IgD-negative memory B cell (primary cell): ENCODE results near the gene DHRS3. TPM values are rescaled to one million over a fixed set of nuclear protein-coding genes. Genes with fewer than 3 reads are reported as not detected.

Experiments
- H3K27ac Mint-ChIP-seq, 3 donors: one replicate each; pipeline ENCODE4 v1.8.0; 2020 to 2022; ENCODE audit warnings: mild to moderate bottlenecking in 3 of 3, mixed read lengths in 3 of 3, moderate library complexity in 1 of 3
- H3K27me3 Mint-ChIP-seq: one replicate; pipeline ENCODE4 v1.8.0; 2021; ENCODE audit warnings: mixed read lengths
- H3K36me3 Mint-ChIP-seq: one replicate; pipeline ENCODE4 v1.8.0; 2020; ENCODE audit warnings: mild to moderate bottlenecking, mixed read lengths
- H3K4me1 Mint-ChIP-seq, 3 donors: one replicate each; pipeline ENCODE4 v1.8.0; 2020 to 2022; ENCODE audit warnings: mixed read lengths in 3 of 3, mild to moderate bottlenecking in 1 of 3
- H3K4me3 Mint-ChIP-seq, 4 donors: one replicate each; pipeline ENCODE4 v1.8.0; 2020 to 2022; ENCODE audit warnings: mild to moderate bottlenecking in 4 of 4, mixed read lengths in 4 of 4, moderate library complexity in 3 of 4
- H3K9me3 Mint-ChIP-seq, 3 donors: one replicate each; pipeline ENCODE4 v1.8.0; 2020 to 2021; ENCODE audit warnings: mixed read lengths in 3 of 3, mild to moderate bottlenecking in 1 of 3
- polyA plus RNA-seq: library from polyadenylated mRNA; unstranded; fragments of 300-500 nt; fragmentation: Illumina TruSeq; gene quantifications from one replicate; pipeline ENCODE4 v1.2.3, GENCODE V29; 2021

Gene DHRS3
- polyA plus RNA-seq, 1 donor from 2014 or later = 1.5 TPM

DNA sequence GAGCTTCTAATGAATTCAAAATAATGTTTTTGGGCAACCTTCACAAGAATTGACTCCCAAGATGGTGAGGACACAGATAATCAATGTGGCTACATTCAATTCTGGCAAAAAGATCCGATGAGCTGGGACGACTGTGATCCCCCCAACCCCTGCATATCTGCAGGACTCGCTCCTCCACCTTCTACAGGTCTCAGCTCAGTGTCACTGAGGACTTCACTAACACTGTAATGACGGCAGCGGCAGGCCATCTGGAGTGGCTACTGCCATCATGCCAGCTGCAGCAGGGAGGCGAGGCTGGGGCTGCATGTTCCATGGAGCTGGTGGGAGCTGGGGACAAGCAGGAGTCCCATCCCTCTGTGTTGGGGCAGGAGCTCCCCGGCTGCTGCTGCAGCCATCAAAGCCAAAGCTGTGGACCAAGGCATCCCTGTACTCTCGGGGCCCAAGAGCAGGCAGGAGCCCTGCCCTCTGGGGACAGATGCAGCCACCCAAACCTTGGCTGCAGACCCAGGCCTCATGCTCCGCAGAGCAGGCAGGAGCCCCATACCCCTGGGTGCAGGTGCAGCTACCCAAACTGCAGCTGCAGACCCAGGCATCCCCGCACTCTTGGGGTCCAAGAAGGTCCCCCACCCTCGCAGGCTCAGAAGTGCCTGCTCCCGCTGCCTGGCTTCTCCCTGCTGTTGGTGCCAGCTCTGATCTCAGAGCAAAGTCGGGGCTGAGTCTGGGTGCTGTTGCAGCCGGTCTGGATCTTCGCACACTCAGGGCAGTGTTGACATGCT, 12.2 kb upstream of the DHRS3 start:
- Mint-ChIP-seq H3K4me1 (no peaks in the 10 kb centered on the region), H3K4me3 (no peak overlapping the region), H3K27ac (no peak overlapping the region), H3K27me3 (peaks cover 13% of the 10 kb centered on the region), H3K36me3 (no peaks in the 10 kb centered on the region), H3K9me3 (no peaks in the 10 kb centered on the region)

DNA sequence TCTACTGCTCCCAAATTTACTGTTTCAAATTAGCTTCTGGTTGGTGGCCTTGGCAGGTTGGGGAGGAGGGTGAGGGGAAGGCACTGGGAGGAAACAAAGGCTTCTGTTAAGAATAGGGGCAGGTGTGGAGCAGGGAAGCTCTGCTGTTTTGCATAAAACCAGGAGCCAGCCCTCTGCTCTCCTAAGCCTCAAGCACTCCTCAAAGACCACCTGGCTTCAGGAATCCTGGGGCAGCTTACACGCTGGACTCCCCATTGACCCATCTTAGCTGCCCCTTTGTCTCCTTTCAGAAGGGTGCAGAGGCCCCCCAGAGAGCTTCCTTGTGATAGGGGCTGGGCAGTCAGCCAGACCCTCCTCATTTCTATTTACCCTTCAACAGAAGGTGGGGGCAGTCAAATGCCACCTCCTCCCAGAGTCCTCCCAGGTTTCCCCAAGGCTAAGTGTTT, 11.5 kb upstream of the DHRS3 start:
- Mint-ChIP-seq H3K4me1 (no peaks in the 10 kb centered on the region), H3K27me3 (peaks cover 13% of the 10 kb centered on the region), H3K9me3 (no peaks in the 10 kb centered on the region), H3K36me3 (no peaks in the 10 kb centered on the region), H3K4me3 (no peak overlapping the region), H3K27ac (no peak overlapping the region)

DNA sequence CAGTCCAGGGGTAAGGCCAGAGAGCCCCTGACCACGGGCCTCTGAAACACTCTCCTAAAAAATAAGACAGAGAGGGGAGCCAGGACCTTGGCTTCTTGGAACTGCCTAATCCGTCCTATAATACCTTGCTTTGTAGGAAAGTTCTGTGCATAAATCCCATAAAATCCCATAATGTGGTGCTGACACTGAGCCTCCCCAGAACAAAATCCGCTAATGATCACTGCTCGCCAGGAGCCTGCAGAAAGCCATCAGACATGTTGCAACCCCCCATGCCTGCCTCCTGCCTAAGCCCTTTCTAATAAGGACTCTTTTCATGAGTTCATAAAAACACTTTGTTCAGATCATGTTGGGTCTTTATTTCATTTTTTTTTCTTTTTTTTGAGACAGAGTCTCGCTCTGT, 9.3 kb upstream of the DHRS3 start:
- Mint-ChIP-seq H3K27me3 (peaks cover 10% of the 10 kb centered on the region), H3K36me3 (no peaks in the 10 kb centered on the region), H3K9me3 (no peaks in the 10 kb centered on the region), H3K4me1 (no peaks in the 10 kb centered on the region), H3K27ac (no peak overlapping the region), H3K4me3 (no peak overlapping the region)

DNA sequence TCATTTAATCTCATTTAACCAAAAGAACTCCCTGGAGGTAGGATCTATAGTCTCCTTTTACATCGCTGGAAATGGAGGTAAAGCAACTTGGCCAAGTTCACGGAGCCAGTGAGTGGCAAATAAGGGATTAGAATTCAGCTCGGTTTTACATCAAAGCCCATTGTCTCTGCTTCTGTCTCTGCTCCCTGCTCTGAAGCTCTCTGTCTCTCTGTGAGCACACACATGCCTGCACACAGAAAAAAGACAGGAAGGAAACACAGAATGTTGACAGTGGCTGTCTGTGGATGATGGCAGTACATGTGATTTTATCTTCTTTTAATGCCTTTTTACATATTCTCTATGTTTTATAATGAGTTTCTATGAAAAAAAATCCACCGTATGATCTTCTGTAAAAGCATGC, 8.9 kb upstream of the DHRS3 start:
- no peaks in the 10 kb centered on the region for H3K4me1 Mint-ChIP-seq
- H3K27me3 Mint-ChIP-seq = peaks cover 11% of the 10 kb centered on the region
- H3K9me3 Mint-ChIP-seq = no peaks in the 10 kb centered on the region
- no peaks in the 10 kb centered on the region for H3K36me3 Mint-ChIP-seq
- no peak overlapping the region for H3K4me3 Mint-ChIP-seq
- H3K27ac Mint-ChIP-seq = no peak overlapping the region

DNA sequence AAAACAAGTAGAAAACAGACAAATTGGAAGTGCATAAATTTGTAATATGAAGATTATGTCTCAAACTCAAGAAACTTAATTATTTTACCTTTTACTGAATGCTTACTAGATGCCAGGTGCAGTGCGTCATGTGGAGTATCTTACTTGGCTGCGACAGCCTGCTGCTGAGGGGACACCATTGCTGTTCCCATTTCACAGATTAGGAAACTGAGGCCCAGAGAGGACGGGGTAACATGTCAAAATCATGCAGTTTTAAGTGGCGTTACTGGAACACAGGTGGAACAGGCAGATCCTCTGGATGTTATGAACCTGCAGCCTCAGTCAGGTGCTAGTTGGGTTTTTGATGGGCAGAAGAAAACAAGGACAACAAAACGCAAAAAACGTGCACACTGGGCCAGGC, 7.3 kb upstream of the DHRS3 start:
- peaks cover 8% of the 10 kb centered on the region for H3K27me3 Mint-ChIP-seq
- H3K9me3 Mint-ChIP-seq = no peaks in the 10 kb centered on the region
- H3K27ac Mint-ChIP-seq = no peak overlapping the region
- no peaks in the 10 kb centered on the region for H3K4me1 Mint-ChIP-seq
- H3K36me3 Mint-ChIP-seq = no peaks in the 10 kb centered on the region
- H3K4me3 Mint-ChIP-seq = no peak overlapping the region

DNA sequence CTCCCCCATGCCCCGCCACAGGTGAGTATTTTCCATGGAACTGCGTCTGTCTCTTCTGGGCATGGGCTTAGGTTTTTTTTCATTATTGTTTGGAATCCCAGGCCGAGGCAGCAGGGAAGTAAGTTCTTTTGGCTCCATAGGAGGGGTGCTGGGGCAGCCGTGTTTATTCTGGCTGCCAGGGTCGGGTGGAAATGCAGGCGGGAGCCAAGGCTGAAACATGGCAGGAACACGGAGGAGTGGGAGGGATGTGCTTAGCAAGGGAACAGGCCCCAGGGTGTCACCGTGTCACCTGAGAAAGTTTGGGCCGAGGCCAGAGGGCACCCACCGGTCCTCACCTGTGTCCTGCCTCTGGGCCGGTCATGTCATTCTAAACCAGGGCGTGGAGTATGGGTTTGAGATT, 4.5 kb upstream of the DHRS3 start:
- Mint-ChIP-seq H3K27me3 (peaks cover 22% of the 10 kb centered on the region), H3K36me3 (no peaks in the 10 kb centered on the region), H3K27ac (no peak overlapping the region), H3K9me3 (no peaks in the 10 kb centered on the region), H3K4me1 (peaks cover 13 to 17% (median 13%) of the 10 kb centered on the region in 3 donors), H3K4me3 (peak overlapping the region in 1 of 4 donors; percentile 11)

DNA sequence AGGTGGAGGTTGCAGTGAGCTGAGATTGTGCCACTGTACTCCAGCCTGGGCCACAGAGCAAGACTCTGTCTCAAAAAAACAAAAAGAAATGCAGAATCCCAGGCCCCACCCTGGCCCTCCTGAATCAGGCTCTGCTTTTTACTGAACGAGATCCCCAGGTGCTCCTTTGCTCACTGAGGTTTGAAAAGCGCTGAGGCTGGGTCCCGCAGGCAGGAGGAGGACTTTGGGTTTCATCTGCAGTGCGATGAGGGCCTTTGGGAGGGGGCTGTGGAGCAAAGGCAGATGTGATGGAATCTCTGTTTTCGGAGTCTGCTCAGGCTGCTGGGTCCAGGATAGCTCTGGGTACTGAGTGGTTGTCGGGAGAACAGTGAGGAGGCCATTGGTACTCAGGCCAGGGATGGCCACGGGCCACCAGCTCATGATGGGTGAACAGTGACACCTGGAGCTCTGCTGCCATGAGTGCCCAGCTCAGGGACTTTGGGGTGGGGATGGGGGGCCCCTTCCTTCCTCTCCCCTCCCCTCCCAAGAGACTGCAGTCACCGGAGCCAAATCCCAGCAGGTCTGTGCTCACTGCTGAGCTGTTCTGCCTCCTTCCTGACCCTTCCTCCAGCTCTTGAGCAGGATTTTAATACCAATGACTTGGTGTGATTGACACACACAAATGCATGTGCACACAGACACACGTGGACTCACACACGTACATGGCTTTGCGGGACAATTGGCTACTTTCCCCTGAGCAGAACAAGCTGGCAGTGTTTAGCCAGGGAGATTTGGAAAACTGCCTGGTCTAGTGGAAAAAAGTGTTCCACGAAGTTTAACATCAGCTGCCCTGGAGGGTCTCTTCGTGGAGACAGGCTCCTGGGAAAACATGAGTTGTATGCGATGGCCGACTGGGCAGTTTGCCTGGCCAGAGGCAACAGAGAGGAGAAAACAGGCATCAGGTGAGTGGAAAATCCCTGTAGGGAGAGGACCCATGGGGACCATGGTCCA, 3.6 kb upstream of the DHRS3 start:
- Mint-ChIP-seq H3K9me3 (no peaks in the 10 kb centered on the region), H3K4me3 (peak overlapping the region in 2 of 4 donors; percentile 20 to 22), H3K4me1 (peaks cover 15 to 17% (median 17%) of the 10 kb centered on the region in 3 donors), H3K36me3 (no peaks in the 10 kb centered on the region), H3K27me3 (peaks cover 23% of the 10 kb centered on the region), H3K27ac (no peak overlapping the region)

DNA sequence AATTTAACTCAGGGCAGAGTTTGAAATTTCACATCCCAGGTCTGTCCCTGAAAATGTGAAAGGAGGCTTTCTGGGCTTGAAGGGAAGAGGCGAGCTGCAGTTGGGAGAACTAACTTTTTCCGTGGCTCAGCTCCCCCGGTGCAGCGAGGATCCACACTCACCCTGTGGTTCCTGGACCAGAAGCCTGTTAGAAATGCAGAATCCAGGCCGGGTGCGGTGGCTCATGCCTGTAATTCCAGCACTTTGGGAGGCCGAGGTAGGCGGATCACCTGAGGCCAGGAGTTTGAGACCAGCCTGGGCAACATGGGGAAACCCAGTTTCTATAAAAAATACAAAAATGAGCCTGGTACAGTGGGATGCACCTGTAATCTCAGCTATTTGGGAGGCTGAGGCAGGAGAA, 2.9 kb upstream of the DHRS3 start:
- H3K36me3 Mint-ChIP-seq = no peaks in the 10 kb centered on the region
- H3K27me3 Mint-ChIP-seq = peaks cover 23% of the 10 kb centered on the region
- H3K27ac Mint-ChIP-seq = no peak overlapping the region
- peaks cover 15 to 17% (median 17%) of the 10 kb centered on the region in 3 donors for H3K4me1 Mint-ChIP-seq
- no peak overlapping the region for H3K4me3 Mint-ChIP-seq
- H3K9me3 Mint-ChIP-seq = no peaks in the 10 kb centered on the region

DNA sequence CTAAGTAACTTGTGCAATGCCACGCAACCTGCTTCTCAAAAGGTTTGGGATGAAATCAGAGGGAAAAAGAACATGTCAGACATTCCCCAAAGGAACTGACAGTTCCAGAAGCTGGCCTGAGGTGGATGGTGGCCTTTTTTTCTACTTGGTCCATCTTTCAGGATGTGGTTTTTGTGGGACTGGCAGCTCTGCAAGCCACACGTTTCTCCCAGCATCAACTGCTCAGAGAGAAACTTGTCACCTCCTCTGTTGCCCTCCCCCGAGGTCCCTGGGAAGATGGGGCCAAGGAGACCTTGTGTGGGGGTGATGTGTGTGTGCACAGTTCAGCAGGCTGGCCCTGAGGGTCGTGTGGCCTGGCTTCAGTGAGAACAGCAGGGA, 2.5 kb upstream of the DHRS3 start:
- Mint-ChIP-seq H3K4me3 (no peak overlapping the region), H3K36me3 (no peaks in the 10 kb centered on the region), H3K4me1 (peaks cover 15 to 21% (median 20%) of the 10 kb centered on the region in 3 donors), H3K27ac (no peak overlapping the region), H3K27me3 (peaks cover 27% of the 10 kb centered on the region), H3K9me3 (no peaks in the 10 kb centered on the region)

DNA sequence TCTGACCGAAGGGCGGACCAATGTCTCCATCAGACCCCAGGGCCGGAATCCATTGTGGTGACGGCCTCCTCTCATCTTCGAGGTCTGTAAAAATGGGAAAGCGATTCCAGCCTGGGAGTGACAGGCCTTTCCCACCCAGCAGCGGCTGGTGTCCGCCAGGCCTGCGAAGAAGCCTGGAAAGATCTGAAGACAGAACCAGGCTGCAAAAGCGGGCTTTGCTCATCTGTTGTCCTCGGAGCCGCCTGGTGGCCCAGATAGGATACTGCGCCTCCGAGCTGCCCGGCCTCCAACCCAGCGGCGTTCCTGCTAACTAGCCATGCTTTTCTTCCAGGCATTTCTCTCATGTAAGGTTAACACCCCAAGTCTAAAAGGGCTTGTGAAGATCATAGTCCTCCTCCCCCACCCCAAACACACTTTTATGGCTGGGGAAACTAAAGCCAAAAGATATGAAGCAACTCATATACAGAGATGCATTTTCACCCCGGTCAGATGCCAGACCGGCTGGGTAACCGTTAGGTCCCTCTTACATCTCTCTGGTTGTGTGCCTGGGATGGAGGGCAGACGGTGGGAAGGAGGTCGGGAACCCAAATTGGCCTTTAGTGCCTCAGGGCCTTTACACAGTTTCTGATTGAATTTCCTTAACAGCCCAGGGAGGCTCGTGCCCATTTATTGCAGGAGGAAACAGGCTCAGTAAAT, 1.9 kb upstream of the DHRS3 start:
- H3K27ac Mint-ChIP-seq = no peak overlapping the region
- peaks cover 15 to 23% (median 20%) of the 10 kb centered on the region in 3 donors for H3K4me1 Mint-ChIP-seq
- peak overlapping the region; percentile 87 to 95 (median 92) for H3K4me3 Mint-ChIP-seq
- H3K27me3 Mint-ChIP-seq = peaks cover 29% of the 10 kb centered on the region
- no peaks in the 10 kb centered on the region for H3K9me3 Mint-ChIP-seq
- no peaks in the 10 kb centered on the region for H3K36me3 Mint-ChIP-seq

DNA sequence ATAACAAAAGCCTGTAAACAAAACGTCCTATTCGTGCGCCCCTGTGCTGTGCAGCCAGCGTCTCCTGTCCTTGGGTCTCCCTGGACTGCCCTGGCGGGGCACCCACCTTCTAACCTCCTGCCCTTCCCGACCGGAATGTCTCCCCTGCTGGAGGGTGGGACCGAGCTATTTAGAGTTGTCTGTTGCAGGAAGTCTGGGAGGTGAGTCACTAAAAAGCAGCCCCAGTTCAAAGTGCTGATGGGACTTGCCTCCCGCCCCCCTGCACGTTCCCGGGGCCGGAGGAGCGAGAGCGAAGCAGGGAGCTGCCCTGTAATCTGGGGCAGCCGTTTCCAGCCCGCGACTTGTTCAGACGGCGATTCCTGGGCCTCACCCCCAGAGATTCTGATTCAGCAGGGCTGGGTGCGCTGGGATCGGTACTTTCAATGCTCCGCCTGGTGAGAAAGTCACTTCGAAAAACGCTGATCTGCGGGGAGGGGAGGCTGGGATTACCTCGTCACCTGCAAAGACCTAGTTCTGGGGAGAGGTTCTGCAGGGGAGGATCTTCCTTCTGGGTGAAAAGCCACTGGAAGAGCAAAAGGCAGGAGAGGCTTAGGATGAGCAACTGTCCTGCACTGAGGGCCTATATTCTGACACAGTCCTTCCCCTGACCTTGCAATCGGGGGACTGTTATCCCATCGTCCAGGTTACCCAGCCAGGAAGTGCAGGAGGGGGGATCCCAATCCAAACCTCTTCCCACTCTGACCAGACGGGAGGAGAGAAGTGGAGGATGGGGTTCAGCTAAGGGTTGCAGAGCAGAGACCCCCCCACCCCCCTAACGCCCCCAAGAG, 1.2 kb upstream of the DHRS3 start:
- H3K4me3 Mint-ChIP-seq = peak overlapping the region; percentile 87 to 95 (median 92)
- peaks cover 29% of the 10 kb centered on the region for H3K27me3 Mint-ChIP-seq
- peaks cover 15 to 23% (median 20%) of the 10 kb centered on the region in 3 donors for H3K4me1 Mint-ChIP-seq
- H3K9me3 Mint-ChIP-seq = no peaks in the 10 kb centered on the region
- peak overlapping the region in 1 of 3 donors; percentile 18 for H3K27ac Mint-ChIP-seq
- H3K36me3 Mint-ChIP-seq = no peaks in the 10 kb centered on the region

DNA sequence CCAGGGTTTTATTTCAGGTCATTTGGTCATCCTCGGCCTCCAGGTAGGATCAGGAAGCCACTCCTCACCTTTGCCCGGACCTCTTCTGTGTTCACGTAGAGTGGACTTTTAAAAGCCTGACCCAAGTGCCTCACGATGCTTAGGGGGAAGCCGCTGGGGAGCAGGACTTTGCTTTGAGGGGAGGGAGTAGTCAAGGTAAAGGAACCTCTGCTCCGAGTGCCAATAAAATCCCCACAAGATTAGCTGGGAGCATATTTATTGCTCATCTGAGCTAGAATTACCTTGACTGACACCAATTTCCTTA, 603 bp upstream of the DHRS3 start:
- Mint-ChIP-seq H3K27ac (no peak overlapping the region), H3K36me3 (no peaks in the 10 kb centered on the region), H3K4me1 (peaks cover 15 to 23% (median 20%) of the 10 kb centered on the region in 3 donors), H3K27me3 (peaks cover 32% of the 10 kb centered on the region), H3K4me3 (peak overlapping the region; percentile 87 to 95 (median 92)), H3K9me3 (no peaks in the 10 kb centered on the region)

DNA sequence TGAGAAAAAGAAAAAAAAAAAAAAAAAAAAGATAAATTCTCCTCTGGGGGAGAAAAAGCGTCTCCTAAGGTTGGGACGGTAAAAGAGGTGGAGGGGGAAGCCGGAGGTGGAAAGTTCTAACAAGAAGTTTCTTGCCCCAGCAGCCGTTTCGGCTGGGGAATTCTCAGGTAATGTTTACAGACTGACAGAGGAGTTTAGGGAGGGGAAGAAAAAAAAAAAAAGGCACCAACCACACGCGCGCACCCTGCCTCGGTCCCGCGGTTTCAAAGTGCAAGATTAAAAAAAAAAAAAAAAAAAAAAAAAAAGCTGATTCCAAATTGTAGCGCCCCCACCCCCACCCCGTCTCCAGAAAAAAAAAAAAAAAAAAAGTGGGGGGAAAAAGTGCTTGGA, 504 bp downstream of the DHRS3 start:
- peak overlapping the region in 1 of 3 donors; percentile 39 for H3K27ac Mint-ChIP-seq
- no peaks in the 10 kb centered on the region for H3K36me3 Mint-ChIP-seq
- H3K4me1 Mint-ChIP-seq = peaks cover 15 to 23% (median 20%) of the 10 kb centered on the region in 3 donors
- H3K4me3 Mint-ChIP-seq = peak overlapping the region; percentile 87 to 95 (median 92)
- H3K27me3 Mint-ChIP-seq = peaks cover 31% of the 10 kb centered on the region
- H3K9me3 Mint-ChIP-seq = no peaks in the 10 kb centered on the region

DNA sequence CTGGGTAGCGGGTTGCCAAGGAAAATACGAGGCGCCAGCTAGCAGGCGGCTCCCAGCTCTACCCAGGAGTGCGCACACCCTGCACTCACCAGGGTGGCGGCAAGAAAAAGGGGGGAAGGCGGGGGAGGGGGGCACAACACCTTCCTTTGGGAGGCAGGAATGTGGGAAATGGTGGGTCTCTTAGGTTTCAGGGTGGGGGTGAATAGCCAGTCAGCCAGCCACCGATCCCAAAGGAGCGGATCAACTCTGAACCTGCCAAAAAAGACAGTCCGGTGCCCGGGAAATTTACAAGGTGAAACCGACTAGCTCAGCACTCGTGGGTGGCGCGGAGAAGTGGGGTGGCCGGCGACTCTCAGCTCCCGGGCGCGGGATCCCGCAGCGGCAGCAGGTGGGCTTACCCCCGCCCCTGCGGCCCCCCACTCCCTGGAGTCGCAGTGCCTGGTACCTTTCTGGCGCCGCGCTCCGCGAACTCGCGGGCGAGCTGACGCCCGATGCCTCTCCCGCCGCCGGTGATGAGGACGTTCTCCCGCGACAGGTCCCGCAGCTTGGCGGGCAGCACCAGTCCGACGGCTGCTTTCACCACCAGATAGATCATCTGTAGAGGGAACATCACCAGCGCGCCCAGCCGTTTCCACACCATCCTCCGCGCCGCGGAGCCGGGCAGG, 1.2 kb downstream of the DHRS3 start:
- H3K4me3 Mint-ChIP-seq = peak overlapping the region; percentile 87 to 95 (median 92)
- peak overlapping the region in 1 of 3 donors; percentile 39 for H3K27ac Mint-ChIP-seq
- peaks cover 29% of the 10 kb centered on the region for H3K27me3 Mint-ChIP-seq
- H3K9me3 Mint-ChIP-seq = no peaks in the 10 kb centered on the region
- H3K36me3 Mint-ChIP-seq = no peaks in the 10 kb centered on the region
- peaks cover 15 to 23% (median 20%) of the 10 kb centered on the region in 3 donors for H3K4me1 Mint-ChIP-seq
